WERI-Rb-1 (cell line): ENCODE results near the gene ACAA2.

Source experiments
- DNase-seq: peaks from one replicate; pipeline ENCODE4 v3.0.0-alpha.2; 2020
- H3K27ac ChIP-seq: fragments of 250-450 bp; sonication (Bioruptor Pico); 2 replicates; pipeline ENCODE4 v1.5.1; 2020; ENCODE audit warnings: mild to moderate bottlenecking, moderate library complexity
- H3K27me3 ChIP-seq: fragments of 250-450 bp; sonication (Bioruptor Pico); 2 replicates; pipeline ENCODE4 v1.5.1; 2021; ENCODE audit warnings: mild to moderate bottlenecking, low read depth, moderate library complexity; ENCODE audit not compliant: insufficient read depth, severe bottlenecking
- H3K36me3 ChIP-seq: fragments of 250-450 bp; sonication (Bioruptor Pico); 2 replicates; pipeline ENCODE4 v1.5.1; 2020; ENCODE audit warnings: mild to moderate bottlenecking, moderate library complexity
- H3K4me3 ChIP-seq: 2 replicates; pipeline ENCODE4 v1.5.1; 2011; ENCODE audit warnings: low read depth, mild to moderate bottlenecking, control low read depth, low read length
- H3K9me3 ChIP-seq: fragments of 250-450 bp; sonication (Bioruptor Pico); 2 replicates; pipeline ENCODE4 v1.5.1; 2021; ENCODE audit warnings: mild to moderate bottlenecking, moderate library complexity; ENCODE audit not compliant: severe bottlenecking
- CTCF ChIP-seq: IDR thresholded peaks from 2 replicates; pipeline ENCODE4 v1.5.1; 2011; ENCODE audit warnings: low read depth, mild to moderate bottlenecking, control low read depth, inconsistent platforms, low read length

The ACAA2 gene

GRCh38 chr18:49753643-49754042, 59.7 kb downstream of the ACAA2 start:
- H3K9me3 ChIP-seq: no peaks in the 10 kb centered on the region
- H3K27ac ChIP-seq: no peak overlapping the region
- no peak overlapping the region for H3K4me3 ChIP-seq
- H3K27me3 ChIP-seq: no peaks in the 10 kb centered on the region
- DNase-seq: no peak
- TF ChIP-seq CTCF: no peak
- no peaks in the 10 kb centered on the region for H3K36me3 ChIP-seq

GRCh38 chr18:49752095-49752457, 61.3 kb downstream of the ACAA2 start:
- Histone ChIP-seq H3K27ac (no peak overlapping the region), H3K36me3 (no peaks in the 10 kb centered on the region), H3K4me3 (no peak overlapping the region), H3K9me3 (no peaks in the 10 kb centered on the region), H3K27me3 (no peaks in the 10 kb centered on the region)
- no peak for TF ChIP-seq CTCF
- DNase-seq: no peak

- H3K27me3 ChIP-seq: no peaks in the 10 kb centered on the region
- no peak overlapping the region for H3K27ac ChIP-seq
- no peaks in the 10 kb centered on the region for H3K36me3 ChIP-seq
- TF ChIP-seq CTCF: no peak
- no peaks in the 10 kb centered on the region for H3K9me3 ChIP-seq
- H3K4me3 ChIP-seq: no peak overlapping the region
- no peak for DNase-seq
Measured at GRCh38 chr18:49751427-49752094, 61.8 kb downstream of the ACAA2 start.

- Histone ChIP-seq H3K27me3 (no peaks in the 10 kb centered on the region), H3K4me3 (no peak overlapping the region), H3K27ac (no peak overlapping the region), H3K9me3 (no peaks in the 10 kb centered on the region), H3K36me3 (no peaks in the 10 kb centered on the region)
- DNase-seq: no peak
- TF ChIP-seq CTCF: no peak
Measured at GRCh38 chr18:49749563-49749962, 63.8 kb downstream of the ACAA2 start.

- Histone ChIP-seq H3K27ac (no peak overlapping the region), H3K27me3 (no peaks in the 10 kb centered on the region), H3K9me3 (no peaks in the 10 kb centered on the region), H3K36me3 (no peaks in the 10 kb centered on the region), H3K4me3 (no peak overlapping the region)
- no peak for DNase-seq
- no peak for TF ChIP-seq CTCF
Measured at GRCh38 chr18:49747876-49748275, 65.5 kb downstream of the ACAA2 start.
